A172 (cell line): ENCODE measurements around the gene PDGFA. TPM values are rescaled to one million over a fixed set of nuclear protein-coding genes. Genes with fewer than 3 reads are reported as not detected.

Source experiments
- DNase-seq: peaks from one replicate; pipeline ENCODE4 v3.0.0-alpha.2; 2015; ENCODE audit warnings: low spot score
- total RNA-seq: library from RNA; depleted of rRNA; stranded (reverse); fragments of >200 nt; shearing (Covaris generic); gene quantifications from 2 replicates; pipeline ENCODE4 v1.2.3, GENCODE V29; 2014

Gene PDGFA
- total RNA-seq, 1 experiment from 2014 or later, result 39.2 TPM

DNA sequence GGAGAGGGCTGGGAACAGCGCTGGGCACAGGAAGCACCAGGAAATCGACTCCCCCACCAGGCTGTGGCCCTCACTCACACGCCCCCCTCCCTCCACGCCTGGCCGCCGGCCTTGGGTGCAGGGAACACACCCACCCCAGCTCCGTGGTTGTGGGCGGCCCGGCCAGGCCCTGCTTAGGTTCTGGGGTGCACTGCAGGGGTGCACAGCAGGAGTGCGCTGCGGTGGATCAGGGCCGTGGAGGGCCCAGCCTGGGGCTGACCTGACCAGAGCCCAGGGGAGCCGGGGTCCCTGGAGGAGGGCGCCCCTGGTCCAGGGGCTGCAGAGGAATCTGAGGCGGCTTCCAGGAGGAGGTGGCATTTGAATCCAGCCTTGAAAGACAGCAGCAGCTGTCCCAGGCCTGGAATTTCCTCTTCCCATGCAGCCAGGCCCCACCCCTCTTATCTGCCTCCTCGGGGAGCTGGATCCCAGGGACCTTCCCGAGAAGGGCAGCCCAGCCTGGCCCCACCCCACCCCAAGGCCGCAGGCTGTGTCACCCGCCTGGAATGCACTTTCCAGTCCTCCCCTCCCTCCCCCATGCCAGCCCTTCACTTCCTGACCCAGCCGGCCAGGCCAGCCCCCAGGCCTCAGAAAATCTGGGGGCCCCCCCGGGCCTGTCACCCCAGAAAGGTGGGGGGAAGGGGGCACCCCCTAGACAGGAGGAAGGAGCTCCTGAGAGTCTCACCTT is 18.4 kb upstream of the PDGFA start:
- DNase-seq, result peak; percentile 99

DNA sequence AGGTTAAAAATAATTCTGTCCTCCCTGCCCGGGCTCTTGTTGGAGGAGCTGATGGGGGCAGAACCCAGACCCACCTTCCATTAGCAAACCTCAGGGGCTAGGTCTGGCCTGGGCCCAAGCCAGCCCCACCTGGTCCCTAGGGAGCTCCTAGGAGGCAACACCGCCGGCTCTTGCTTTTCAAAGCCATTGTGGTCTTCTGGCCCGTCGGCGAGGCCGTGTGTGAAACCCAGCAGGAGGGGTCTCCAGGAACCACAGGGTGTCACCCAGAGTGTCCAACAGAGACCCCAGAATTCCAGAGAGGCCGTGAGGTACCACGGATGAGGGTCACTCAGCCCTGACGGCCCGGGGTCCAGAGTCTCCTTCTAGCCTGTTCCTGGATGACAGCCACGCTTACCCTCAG is 16.6 kb upstream of the PDGFA start:
- DNase-seq, result no peak

DNA sequence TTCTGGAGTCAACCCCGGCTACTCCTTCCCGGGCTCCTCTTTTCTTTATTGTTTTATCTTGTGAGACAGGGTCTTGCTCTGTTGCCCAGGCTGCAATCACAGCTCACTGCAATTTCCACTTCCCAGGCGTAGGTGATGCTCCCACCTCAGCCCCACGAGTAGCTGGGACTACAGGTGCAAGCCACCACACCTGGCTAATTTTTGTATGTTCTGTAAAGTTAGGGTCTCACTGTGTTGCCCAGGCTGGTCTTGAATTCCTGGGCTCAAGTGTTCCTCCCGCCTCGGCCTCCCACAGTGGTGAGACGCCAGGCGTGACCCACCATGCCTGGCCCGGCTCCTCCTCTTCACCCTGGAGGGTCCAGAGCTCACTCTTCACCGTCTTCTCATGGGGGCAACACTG is 15.3 kb upstream of the PDGFA start:
- DNase-seq, result no peak

DNA sequence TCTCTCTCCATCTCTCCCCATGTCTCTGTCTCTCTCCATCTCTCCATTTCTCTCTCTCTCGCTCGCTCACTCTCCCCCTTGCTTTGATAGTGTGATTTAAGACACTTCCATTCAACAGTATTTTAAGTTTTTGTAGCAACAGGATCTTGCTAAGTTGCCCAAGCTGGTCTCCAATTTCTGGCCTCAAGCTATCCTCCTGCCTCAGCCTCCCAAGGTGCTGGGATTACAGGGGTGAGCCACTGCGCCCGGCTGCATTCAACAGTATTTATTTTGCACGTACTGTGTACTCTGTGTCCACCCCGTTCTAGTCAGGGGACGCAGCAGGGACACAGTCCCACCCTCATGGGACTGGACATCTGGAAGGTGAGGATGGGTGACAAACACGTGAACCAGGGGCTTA is 14.4 kb upstream of the PDGFA start:
- no peak for DNase-seq

DNA sequence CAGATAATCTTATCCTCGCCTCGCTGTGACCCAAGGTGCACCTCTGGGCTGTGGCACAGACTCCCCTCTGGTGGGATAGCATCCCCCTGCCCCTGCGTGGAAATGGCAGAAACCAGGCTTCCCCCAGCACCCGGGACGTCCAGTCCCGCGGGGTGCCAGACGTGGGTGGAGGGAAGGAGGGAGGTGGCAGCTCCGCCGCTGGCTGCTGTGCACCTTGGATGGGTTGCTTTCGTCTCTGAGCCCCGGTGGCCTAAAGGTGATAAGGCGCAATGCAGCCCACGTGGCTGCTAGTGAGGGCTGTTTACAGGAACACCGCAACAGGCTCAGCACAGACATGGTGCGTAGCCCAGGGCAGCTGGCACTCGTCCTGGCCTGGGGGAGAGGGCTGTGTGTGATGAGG is 13.6 kb upstream of the PDGFA start:
- no peak for DNase-seq

DNA sequence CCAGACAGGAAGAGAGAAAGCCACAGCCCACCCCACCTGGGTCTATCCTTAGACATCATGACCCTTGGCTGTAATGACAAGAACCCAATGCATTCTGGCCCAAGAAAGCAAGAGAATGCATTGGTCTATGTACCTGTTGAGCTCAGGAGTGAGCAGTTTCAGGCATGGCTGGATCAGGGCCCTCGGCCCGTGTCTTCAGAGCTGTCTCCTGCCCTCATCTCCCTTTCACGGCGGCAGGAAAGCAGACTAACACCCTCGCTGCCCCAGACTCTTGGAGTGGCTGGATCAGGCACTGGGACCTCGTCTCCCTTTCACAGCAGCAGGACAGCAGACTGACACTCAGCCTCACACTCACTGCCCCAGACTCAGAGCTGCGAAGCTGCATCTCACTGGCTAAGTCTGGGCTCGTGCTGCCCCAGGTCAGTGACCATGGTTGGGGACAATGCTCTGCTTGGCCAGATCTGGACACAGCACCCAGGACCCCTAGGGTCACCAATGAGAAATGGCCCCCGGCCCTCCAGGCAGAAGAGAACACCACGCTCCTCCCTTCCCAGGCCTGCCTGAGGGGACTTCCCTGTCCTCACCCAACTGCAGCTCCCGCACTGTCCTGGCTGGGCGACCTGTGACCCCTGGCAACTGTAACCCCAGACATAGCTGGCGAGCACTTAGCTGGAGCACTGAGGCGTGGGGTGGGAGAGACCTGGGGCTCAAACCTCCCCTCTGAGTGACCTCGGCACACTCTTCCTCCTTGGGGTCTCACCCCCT is 12.9 kb upstream of the PDGFA start:
- no peak for DNase-seq

DNA sequence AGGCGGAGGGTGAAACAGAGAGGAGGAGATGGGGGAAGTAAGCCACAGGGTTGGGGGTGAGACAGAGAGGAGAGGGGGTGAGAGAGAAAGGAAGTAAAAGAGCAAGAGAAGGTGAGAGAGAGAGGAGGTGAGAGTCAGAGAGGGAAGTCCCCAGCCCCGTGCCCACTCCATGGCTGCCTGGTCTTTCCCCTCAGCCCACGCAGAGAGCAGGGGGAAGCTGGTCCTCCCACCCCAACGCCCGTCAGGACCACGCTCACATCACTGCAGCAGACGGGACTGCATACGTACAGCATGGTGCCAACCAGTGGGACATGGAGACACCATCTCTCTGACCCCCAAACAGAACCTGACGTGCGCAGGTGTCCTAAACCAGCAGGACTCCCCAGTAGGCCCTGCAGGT is 12.1 kb upstream of the PDGFA start:
- DNase-seq, result no peak

DNA sequence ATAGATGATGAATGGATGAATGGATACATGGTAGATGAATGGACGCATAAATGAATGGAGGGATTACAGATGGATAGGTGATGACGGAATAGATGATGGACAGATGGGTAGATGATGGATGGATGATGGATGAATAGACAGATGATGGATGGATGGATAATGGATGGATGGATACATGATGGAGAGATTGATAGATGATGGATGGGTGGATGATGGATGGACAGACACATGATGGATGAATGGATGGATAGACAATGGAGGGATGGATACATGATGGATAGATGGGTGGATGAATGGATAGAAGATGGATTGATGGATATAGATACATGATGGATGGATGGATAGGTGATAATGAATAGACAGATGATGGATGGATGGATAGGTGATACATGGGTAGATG is 8.8 kb upstream of the PDGFA start:
- no peak for DNase-seq

DNA sequence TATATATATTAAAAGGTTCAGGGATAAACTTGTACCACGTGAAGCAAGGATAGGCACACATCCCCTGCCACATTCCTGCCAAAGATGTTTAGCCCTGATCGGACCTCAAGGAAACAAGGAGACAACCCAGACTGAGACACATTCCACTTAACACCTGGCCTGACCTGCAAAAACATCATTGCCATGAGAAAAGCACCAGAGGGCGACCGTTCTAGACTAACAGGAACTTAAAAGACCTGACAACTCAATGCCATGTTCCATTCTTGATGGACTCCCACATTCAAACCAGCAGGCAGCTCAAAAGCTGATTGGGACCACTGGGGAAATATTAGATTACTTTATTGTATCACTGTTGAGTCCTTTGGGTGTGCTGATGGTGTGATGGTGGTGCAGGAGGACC is 8.1 kb upstream of the PDGFA start:
- DNase-seq, result no peak

DNA sequence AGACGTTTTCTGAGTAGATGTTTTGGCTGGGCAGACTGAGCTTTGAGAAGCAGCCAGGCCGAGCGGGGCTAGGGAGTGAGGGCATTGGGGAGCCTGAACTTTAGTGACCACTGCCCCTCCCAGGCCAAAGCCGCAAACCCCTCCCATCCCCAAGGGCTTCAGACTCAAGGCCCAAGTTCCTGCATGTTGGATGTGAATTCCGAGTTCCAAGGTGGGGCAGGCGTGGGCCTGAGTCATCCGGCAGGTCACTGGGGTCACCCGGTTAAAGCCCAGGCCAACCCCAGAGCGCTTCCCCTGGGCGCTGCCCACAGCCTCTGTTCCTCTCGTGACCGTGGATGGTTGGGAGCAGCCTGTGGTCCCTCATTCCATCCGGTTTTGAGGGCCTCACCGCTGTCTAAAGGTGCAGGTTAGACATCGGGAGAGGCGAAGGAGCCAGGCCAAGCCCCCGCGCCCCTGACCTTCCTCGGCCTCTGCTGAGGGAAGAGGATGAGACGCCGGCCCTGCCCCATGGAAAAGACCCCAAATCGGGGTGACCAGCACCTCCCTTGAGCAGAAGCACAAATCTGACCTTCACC is 6.9 kb upstream of the PDGFA start:
- DNase-seq, result no peak

DNA sequence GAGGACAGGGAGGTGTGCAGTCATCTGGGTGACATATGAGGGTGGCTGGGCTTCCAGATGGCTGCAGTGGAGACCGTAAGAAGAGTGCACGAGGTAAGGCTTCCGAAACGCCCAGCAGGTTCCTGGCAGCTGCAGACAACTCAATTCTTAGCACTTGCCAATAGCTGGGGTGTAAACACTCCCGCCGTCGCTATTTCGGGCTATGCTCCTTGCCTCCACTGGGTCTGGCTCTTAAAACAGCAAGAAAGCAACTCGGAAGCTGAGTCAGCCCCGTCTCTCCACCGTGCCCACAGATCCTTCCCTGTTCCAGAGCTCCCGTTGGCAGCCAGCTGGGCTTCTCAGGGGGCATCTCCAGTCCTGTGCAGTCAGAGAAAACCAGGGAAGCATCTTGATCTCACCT is 6.1 kb upstream of the PDGFA start:
- DNase-seq, result peak; percentile 32

DNA sequence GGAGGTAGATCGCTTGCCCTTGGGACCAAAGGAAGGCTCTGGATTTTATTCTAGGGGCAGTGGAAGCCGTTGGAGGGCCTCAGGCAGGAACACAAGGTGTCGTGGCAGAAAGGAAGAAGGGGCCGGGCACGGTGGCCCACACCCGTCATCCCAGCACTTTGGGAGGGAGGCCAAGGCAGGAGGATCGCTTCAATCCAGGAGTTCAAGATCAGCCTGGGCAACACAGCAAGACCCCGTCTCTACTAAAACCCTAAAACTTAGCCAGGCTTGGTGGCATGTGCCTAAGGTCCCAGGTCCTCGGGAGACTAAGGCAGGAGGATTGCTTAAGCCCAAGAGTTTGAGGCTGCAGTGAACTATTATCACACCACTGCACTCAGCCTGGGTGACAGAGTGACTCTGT is 5.2 kb upstream of the PDGFA start:
- DNase-seq, result no peak

DNA sequence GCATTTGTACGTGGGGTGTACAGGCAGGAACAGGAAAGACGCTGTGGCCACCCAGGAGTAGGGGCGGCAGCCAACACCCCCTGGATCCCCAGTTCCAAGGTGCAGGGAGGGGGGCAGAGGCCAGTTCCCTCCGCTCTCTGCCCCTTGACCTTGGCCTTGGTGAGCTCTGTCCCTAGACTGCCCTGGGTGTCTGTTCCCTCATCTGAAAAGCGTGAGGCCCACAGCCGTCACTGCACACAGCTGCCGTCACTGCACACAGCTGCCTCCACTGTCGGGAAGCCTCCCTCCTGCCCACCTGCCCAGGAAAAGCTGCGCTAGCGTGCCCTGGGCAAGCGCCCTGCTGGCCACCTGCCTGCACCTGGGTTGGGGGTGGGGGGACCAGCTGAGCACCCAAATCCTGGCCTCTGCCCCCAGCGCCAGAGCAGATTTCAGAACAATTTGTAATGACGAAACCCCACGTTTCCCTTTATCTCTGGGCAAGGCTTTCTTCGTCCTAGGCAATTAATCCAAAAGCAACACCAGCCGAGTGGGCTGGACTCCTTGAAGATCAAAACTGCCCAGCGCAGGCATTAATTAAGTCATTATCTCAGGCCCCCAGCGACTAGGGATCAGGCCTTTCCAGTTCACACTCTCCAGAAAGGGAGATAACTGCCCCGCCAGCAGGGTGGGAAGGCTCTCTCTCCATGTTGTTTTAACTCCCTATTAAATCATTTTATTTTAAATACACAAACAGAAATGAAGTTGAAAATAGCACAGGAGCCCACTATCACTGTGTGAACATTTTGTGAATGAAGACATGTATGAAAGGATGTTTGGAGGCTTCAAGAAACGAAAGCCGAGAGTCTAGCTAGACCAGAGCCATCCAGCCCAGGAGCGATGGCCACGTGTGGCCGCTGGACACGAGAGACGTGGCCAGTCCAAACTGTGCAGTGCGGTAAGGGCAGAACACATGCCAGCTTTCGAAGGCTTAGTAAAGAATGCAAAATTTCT is 4.0 kb upstream of the PDGFA start:
- DNase-seq, result no peak

DNA sequence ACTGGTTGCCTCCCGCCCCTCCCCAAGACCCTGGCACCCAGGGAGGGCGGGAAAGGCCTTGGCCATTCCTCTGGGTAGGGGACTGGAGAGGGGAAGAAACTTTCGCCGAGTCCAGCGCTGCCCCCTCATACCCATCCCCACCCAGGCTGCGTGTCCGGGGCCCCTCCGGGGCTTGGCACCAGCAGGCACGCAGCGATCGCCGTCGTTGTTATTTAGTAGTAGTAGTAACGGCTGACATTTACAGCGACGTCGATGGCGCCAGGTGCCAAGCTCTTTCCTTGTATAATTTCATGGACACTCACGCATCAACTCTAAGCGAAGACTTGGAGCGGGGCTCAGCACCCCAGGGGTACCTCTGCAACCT is 3.3 kb upstream of the PDGFA start:
- DNase-seq, result no peak

DNA sequence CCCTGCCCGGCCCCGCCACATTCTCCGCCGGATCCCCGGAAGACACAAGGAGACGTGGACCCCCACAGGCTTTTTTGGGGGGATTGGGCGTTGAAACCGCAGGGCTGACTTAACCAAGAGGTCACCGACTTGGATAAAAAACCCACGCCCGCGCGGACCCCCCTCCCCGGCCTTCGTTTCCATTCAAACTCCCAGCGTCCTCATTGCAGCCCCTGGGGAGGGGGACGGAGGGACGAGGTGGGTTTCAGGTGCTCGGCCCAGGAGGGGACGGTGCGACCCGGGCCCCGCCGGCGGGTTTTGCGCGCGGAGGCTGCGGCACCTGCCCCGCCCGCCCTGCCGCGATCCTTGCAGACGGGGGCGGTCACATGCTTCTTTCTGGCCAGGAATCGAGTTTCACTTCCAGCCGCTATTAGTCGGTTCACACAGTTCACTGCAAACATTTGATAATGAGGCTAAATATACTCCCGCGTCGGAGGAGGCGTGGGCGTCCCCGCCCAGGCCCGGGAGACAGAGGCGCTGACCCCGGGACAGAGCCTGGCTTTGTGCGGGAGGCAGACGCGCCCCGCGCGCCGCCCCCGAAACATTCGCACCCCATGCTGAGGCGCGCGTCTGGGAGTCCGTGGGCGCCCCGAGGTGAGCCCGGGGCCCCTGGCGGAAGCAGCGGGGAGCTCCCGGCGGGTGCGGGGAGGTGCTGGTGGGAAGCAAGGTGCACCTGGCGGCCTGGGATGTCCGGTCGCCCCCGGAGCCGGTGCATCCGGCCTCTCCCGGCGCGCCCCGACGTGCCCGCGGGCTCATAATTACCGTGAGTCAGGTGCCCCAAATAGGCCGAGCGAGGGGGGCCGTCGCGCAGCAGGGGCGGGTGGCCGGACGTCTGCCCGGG is 2.7 kb upstream of the PDGFA start:
- no peak for DNase-seq

DNA sequence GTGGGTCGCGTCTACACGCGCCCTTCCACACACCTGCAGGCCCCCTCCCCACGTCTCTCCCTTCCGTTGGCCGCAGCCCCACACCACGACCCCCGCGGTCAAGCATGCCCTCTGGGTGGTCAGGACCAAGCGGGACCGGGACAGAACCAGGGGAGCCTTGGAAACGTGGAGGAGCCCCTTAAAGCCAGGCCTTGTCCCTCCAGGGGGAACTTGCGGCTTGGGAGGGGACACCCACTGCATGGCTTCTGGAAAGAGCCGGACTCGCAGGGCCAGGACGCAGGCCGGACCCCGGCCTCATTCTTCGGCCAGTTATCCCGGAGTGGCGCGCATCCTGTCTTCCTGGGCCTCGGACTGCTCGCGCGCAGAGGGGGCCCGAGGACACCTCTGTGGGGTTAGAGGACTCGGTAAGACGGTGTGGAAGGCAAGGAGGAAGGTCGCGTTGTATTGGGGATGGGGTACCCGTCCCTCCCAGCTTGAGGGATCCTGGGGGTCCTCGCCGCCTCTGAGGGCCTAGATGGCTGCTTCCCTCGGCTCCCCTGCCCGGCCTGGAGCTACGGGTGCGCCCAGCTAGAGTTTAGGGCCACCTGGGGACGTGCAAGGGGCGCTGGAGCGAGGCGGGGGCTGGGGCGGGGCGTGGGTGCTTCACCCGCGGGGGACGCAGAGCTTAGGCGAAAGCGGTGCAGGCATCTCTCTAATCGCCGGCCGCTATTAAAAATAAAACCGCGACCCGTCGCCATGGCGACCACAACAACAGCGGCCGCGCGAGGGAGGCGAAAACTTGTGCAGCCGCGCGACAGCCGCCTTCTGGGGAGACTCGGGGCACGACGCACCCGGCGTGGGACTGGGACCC is 1.8 kb upstream of the PDGFA start:
- no peak for DNase-seq

DNA sequence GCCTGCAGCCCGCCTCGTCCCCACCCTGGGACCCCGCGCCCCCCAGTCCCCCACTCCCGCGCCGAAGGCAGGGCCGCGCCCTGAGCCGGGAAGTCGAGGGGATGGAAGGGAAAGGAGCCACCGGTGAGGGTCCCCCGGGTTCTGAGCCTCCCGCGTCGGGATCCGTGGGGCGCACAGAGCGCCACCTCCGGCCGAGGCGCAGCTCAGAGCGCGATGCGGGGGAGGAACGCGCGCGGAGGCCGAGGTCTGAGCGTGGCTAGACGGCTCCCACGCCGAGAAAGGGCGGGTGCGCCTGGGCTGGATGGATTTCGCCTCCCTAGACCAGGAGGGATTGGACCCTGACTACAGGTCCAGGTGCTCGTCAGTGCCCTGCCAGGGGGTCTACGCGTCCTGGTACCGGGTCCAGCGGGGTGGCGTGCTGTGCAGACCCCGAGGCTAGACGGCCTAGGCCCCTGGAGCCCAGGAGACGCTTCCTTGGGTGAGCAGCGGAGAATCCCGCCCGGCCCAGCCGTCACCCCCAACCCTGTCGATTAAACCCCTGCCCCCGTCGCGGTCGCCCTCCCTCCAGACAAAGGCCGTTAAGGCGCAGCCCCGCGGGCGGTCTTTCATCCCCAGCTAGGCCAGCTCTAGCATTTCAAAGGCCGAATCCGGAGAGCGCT is 986 bp upstream of the PDGFA start:
- no peak for DNase-seq

DNA sequence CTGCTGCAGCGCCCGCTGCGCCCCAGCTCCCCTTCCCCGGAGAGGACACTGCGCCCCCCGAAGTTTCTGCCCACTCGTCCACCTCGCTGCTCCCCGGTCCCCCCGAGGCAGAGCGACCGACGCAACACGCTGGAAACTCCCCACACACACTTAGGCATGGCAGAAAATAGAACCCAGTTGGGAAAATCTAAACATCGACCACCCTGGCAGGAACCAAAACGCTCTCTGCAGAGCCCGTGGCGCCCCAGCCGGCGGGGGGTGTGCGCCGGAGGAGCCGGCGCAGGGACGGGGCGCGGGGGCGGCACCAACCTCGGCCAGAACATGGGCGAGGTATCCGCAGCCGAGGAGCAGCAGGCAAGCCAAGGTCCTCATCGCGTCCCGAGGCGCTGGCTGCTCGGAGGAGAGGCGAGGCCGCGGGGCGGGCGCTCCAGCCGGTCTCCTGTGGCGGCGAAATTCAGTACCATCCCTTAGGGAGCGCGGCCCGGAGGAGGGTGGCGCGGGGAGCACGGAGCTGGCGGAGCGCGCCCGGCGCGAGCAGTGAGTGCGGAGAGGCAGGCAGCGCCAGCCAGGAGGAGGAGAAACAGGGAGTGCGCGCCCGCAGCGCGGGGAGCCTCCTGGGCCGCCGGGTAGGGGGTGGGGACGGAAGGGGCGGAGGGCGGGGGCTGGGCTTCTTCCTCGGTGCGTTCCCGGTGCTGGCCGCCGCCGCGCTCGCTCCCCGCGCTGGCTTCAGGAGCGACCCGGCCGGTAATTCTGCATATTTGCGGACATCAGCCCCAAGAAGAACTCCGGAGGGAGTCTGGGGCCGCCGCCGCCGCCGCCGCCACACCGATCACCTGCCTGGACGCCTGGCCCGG is 789 bp downstream of the PDGFA start:
- peak; percentile 58 for DNase-seq
